T-helper 1 cell treated with Interleukin-12 subunit alpha and Interleukin-12 subunit beta and Interleukin-4 antibody, amounts not matched to agents 30 ng/mL and 1 ng/mL, for 36 hours (primary cell): ENCODE data around the gene AREG. TPM values are rescaled to one million over a fixed set of nuclear protein-coding genes. Genes with fewer than 3 reads are reported as not detected.

Source experiments
- intact Hi-C: fragments of 100-400 bp; cut with micrococcal nuclease; formaldehyde crosslinking; loops from one replicate; pipeline ENCODE4 v1.15.1; 2024
- total RNA-seq: library from RNA; stranded (reverse); gene quantifications from 2 replicates; pipeline ENCODE4 v1.2.3, GENCODE V29; 2022

The AREG gene
- total RNA-seq, 1 donor from 2014 or later: 0.22 TPM

DNA sequence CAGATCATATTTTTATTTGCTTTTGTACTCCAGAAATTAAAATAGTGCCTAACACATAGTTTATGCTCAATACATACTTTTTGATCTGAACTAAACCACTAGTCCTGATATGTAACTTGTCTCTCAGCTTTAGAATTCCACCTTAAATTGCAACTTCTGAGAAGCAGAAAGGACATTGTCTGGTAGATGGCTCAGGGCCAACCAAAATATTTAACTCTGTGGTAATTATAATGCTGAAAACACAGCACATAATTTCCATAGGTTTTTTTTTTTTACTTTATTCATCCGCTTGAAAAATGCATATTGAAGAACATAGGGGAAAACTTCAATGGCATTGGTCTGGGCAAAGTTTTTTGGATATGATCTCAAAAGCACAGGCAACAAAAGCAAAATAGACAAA, 59.3 kb downstream of the AREG start:
- intact Hi-C loops: no loop called here

Other genes with a start within 250 kb of the AREG start
- gene EPGN, start 136.7 kb upstream of the AREG start, total RNA-seq: not detected in 2 replicates
- not detected in 2 replicates for gene EREG, start 80.0 kb upstream of the AREG start, total RNA-seq